ENCODE data around the gene ZNF644.

The ZNF644 gene

DNA sequence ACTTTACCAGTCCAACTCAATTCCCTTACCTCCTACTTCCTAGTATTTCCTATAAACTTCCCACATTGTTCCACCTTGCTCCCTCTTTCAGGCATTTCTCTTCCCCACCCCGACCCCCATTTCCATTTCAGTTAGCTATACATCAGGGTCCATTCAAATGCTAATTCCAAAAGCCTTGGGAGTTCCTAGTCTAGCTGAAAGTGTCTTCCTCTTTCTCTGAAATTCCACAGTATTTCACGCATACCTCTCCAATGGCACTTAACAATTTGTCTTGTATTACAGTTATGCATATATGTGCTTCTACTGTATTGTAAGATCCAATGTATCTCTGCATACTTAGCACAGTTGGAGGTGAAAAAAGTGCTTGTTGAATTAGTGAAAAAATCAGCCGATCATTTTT, 94.9 kb downstream of the ZNF644 start:
- no peak overlapping the region for H3K4me3 ChIP-seq (ENCODE audit: severe bottlenecking)
- DNase-seq (ENCODE audit: low spot score) (no peak), ATAC-seq (ENCODE audit: low read depth) (no peak)
- peaks cover 6% of the 10 kb centered on the region for H3K4me1 ChIP-seq (ENCODE audit: insufficient read depth, poor library complexity, severe bottlenecking)
- H3K27ac ChIP-seq (ENCODE audit: poor library complexity, severe bottlenecking), result no peak overlapping the region
- H3K27me3 ChIP-seq (ENCODE audit: insufficient read depth, poor library complexity, severe bottlenecking), result no peaks in the 10 kb centered on the region
- TF ChIP-seq, protein P1, sequence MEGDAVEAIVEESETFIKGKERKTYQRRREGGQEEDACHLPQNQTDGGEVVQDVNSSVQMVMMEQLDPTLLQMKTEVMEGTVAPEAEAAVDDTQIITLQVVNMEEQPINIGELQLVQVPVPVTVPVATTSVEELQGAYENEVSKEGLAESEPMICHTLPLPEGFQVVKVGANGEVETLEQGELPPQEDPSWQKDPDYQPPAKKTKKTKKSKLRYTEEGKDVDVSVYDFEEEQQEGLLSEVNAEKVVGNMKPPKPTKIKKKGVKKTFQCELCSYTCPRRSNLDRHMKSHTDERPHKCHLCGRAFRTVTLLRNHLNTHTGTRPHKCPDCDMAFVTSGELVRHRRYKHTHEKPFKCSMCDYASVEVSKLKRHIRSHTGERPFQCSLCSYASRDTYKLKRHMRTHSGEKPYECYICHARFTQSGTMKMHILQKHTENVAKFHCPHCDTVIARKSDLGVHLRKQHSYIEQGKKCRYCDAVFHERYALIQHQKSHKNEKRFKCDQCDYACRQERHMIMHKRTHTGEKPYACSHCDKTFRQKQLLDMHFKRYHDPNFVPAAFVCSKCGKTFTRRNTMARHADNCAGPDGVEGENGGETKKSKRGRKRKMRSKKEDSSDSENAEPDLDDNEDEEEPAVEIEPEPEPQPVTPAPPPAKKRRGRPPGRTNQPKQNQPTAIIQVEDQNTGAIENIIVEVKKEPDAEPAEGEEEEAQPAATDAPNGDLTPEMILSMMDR (IDR thresholded peaks at IDR 0.05; ENCODE audit: poor library complexity, severe bottlenecking), result no peak
- no peaks in the 10 kb centered on the region; the same call in 1 of the 2 replicates for H3K36me3 ChIP-seq (ENCODE audit: low read depth)
- H3K9me3 ChIP-seq (ENCODE audit: severe bottlenecking), result no peaks in the 10 kb centered on the region

DNA sequence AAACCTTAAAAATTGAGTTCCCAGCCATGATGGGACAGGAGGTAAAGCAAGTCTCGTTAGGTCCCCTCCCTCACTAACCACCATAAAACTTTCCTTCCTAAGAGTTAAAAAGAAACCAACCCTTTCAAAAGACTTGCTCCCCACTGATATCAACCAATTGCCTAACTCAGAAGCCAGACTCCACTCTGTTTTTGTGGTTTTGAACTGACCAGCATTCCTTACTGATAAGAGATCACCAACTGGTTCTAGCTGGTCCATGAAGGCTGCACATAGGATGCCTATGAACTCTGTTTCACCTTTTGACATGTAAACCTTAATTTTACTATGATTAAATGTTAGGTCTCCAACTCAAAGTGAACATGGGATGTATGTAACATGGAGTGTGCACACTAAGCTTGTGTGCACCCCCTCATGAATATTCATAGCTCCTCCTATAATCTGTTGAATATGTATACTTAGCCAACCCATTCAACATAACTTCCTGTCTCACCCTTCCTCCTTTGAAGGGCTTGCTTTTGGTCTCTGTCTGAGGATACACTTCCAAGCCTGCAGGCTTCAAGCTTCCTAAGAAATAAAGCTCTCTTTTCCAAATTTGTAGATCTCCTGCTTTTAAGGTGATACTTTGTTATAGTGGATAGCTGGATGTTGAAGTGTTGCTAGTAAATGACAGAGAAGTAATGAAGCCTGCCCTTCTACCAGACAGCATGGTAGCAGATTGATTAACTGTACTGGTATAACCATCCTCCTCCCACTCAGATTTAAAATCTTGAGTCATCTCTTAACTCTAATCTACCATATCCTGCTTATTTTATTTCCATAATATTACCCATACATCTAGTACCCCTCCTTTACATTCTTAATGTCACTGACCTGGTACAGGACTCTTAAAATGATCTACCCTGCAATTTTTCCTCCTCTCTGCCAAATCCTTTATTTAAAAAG, 95.6 kb downstream of the ZNF644 start:
- TF ChIP-seq, protein P1 (IDR thresholded peaks at IDR 0.05; ENCODE audit: poor library complexity, severe bottlenecking), result no peak
- H3K27me3 ChIP-seq (ENCODE audit: insufficient read depth, poor library complexity, severe bottlenecking), result no peaks in the 10 kb centered on the region
- peak; percentile 69 for ATAC-seq (ENCODE audit: low read depth)
- no peak overlapping the region for H3K27ac ChIP-seq (ENCODE audit: poor library complexity, severe bottlenecking)
- peaks cover 6% of the 10 kb centered on the region for H3K4me1 ChIP-seq (ENCODE audit: insufficient read depth, poor library complexity, severe bottlenecking)
- no peaks in the 10 kb centered on the region for H3K9me3 ChIP-seq (ENCODE audit: severe bottlenecking)
- no peaks in the 10 kb centered on the region; the same call in 1 of the 2 replicates for H3K36me3 ChIP-seq (ENCODE audit: low read depth)
- DNase-seq (ENCODE audit: low spot score), result no peak
- H3K4me3 ChIP-seq (ENCODE audit: severe bottlenecking), result no peak overlapping the region

- DNase-seq (ENCODE audit: low spot score) (no peak), ATAC-seq (ENCODE audit: low read depth) (no peak)
- Histone ChIP-seq H3K4me3 (ENCODE audit: severe bottlenecking) (no peak overlapping the region), H3K4me1 (ENCODE audit: insufficient read depth, poor library complexity, severe bottlenecking) (peaks cover 6% of the 10 kb centered on the region), H3K9me3 (ENCODE audit: severe bottlenecking) (no peaks in the 10 kb centered on the region), H3K27me3 (ENCODE audit: insufficient read depth, poor library complexity, severe bottlenecking) (no peaks in the 10 kb centered on the region), H3K36me3 (ENCODE audit: low read depth) (no peaks in the 10 kb centered on the region; the same call in 1 of the 2 replicates), H3K27ac (ENCODE audit: poor library complexity, severe bottlenecking) (no peak overlapping the region)
- TF ChIP-seq, protein P1 (IDR thresholded peaks at IDR 0.05; ENCODE audit: poor library complexity, severe bottlenecking), result no peak
Measured at GRCh38 chr1:90924982-90925381, 96.9 kb downstream of the ZNF644 start.

- H3K4me3 ChIP-seq (ENCODE audit: severe bottlenecking), result no peak overlapping the region
- ATAC-seq (ENCODE audit: low read depth) (no peak), DNase-seq (ENCODE audit: low spot score) (no peak)
- peaks cover 6% of the 10 kb centered on the region for H3K4me1 ChIP-seq (ENCODE audit: insufficient read depth, poor library complexity, severe bottlenecking)
- H3K27ac ChIP-seq (ENCODE audit: poor library complexity, severe bottlenecking), result no peak overlapping the region
- H3K9me3 ChIP-seq (ENCODE audit: severe bottlenecking), result no peaks in the 10 kb centered on the region
- H3K27me3 ChIP-seq (ENCODE audit: insufficient read depth, poor library complexity, severe bottlenecking), result no peaks in the 10 kb centered on the region
- TF ChIP-seq, protein P1 (IDR thresholded peaks at IDR 0.05; ENCODE audit: poor library complexity, severe bottlenecking), result no peak
- H3K36me3 ChIP-seq (ENCODE audit: low read depth), result peaks cover 5% of the 10 kb centered on the region; the same call in 1 of the 2 replicates
Measured at GRCh38 chr1:90922996-90923395, 98.8 kb downstream of the ZNF644 start.

GRCh38 chr1:90922202-90922601, 99.6 kb downstream of the ZNF644 start:
- TF ChIP-seq, protein P1 (IDR thresholded peaks at IDR 0.05; ENCODE audit: poor library complexity, severe bottlenecking), result no peak
- peaks cover 6% of the 10 kb centered on the region for H3K4me1 ChIP-seq (ENCODE audit: insufficient read depth, poor library complexity, severe bottlenecking)
- H3K9me3 ChIP-seq (ENCODE audit: severe bottlenecking), result no peaks in the 10 kb centered on the region
- H3K27me3 ChIP-seq (ENCODE audit: insufficient read depth, poor library complexity, severe bottlenecking), result no peaks in the 10 kb centered on the region
- H3K36me3 ChIP-seq (ENCODE audit: low read depth), result peaks cover 12% of the 10 kb centered on the region; the same call in 1 of the 2 replicates
- ATAC-seq (ENCODE audit: low read depth) (no peak), DNase-seq (ENCODE audit: low spot score) (no peak)
- H3K4me3 ChIP-seq (ENCODE audit: severe bottlenecking), result no peak overlapping the region
- H3K27ac ChIP-seq (ENCODE audit: poor library complexity, severe bottlenecking), result no peak overlapping the region

Data from RWPE2 (cell line).